ENCODE results near the gene ZNF655. TPM values are rescaled to one million over a fixed set of nuclear protein-coding genes. Genes with fewer than 3 reads are reported as not detected.

The ZNF655 gene
- total and polyA plus RNA-seq, 2 experiments from 2014 or later, result 39.4 to 76.3 TPM

DNA sequence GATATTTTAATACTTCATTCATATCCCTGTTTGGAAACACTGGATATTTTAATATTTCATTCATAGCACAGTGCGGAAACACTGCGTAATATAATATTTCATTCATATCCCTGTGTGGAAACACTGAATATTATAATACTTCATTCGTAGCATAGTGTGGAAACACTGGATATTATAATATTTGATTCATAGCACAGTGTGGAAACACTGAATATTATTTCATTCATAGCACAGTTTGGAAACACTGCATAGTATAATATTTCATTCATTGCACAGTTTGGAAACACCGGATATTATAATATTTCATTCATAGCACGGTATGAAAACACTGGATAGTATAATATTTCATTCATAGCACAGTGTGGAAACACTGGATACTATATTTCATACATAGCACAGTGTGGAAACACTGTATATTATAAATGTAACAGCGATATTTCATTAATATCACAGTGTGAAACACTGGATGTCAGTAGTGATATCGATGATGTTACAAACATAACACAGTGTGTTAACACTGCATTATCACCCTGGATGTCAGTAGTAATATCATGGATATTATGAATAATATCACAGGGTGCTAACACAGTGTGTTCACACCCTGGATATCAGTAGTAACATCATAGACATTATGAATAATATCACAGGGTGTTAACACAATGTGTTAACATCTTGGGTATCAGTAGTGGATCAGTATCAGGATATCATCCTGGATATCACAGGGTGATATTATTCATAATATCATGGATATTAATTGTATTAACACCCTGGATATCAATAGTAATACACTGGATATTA, 36.7 kb downstream of the ZNF655 start:
- Histone ChIP-seq H3K4me2 (no peak overlapping the region), H3K9me2 (replicated peaks; ENCODE audit: insufficient read depth) (no peaks in the 10 kb centered on the region), H3K79me2 (no peaks in the 10 kb centered on the region), H3K4me3 (no peak overlapping the region), H3K27me3 (no peaks in the 10 kb centered on the region), H2AFZ (no peak overlapping the region), H3K27ac (no peak overlapping the region), H3K9me3 (ENCODE audit: low read depth) (no peaks in the 10 kb centered on the region), H4K20me1 (ENCODE audit: insufficient read depth, poor library complexity, severe bottlenecking) (no peaks in the 10 kb centered on the region), H3K4me1 (ENCODE audit: insufficient read depth) (no peaks in the 10 kb centered on the region), H3K36me3 (replicated peaks; ENCODE audit: insufficient read depth, low read depth) (no peaks in the 10 kb centered on the region)
- TF ChIP-seq EZH2phosphoT487 (IDR thresholded peaks at IDR 0.05; ENCODE audit: low read depth, severe bottlenecking, unreplicated experiment) (no peak), CTCF (IDR thresholded peaks at IDR 0.05; ENCODE audit: poor library complexity) (no peak), EZH2 (IDR thresholded peaks at IDR 0.05; ENCODE audit: borderline replicate concordance) (no peak)
- DNase-seq (ENCODE audit: low spot score), result no peak
- WGBS (ENCODE audit: low lambda C conversion rate, missing lambda C conversion rate), result 84% methylated on average over 7 of the region's 7 CpGs

- WGBS (ENCODE audit: low lambda C conversion rate, missing lambda C conversion rate), result 91% methylated on average over 1 of the region's 1 CpG
- TF ChIP-seq CTCF (IDR thresholded peaks at IDR 0.05; ENCODE audit: poor library complexity) (no peak), EZH2 (IDR thresholded peaks at IDR 0.05; ENCODE audit: borderline replicate concordance) (no peak), EZH2phosphoT487 (IDR thresholded peaks at IDR 0.05; ENCODE audit: low read depth, severe bottlenecking, unreplicated experiment) (no peak)
- Histone ChIP-seq H3K27ac (no peak overlapping the region), H3K9me2 (replicated peaks; ENCODE audit: insufficient read depth) (no peaks in the 10 kb centered on the region), H3K4me3 (no peak overlapping the region), H4K20me1 (ENCODE audit: insufficient read depth, poor library complexity, severe bottlenecking) (no peaks in the 10 kb centered on the region), H3K27me3 (no peaks in the 10 kb centered on the region), H3K4me1 (ENCODE audit: insufficient read depth) (no peaks in the 10 kb centered on the region), H3K9me3 (ENCODE audit: low read depth) (no peaks in the 10 kb centered on the region), H3K79me2 (no peaks in the 10 kb centered on the region), H3K4me2 (no peak overlapping the region), H3K36me3 (replicated peaks; ENCODE audit: insufficient read depth, low read depth) (no peaks in the 10 kb centered on the region), H2AFZ (no peak overlapping the region)
- DNase-seq (ENCODE audit: low spot score), result no peak
Observed at GRCh38 chr7:99596408-99596955, 38.0 kb downstream of the ZNF655 start.

GRCh38 chr7:99597762-99598501, 39.5 kb downstream of the ZNF655 start, which contains the start of gene TMEM225B:
TSS of gene TMEM225B (plus strand) at chr7:99598267. CDS start at chr7:99604389, 6,122 bp downstream.
- Histone ChIP-seq H3K9me3 (ENCODE audit: low read depth) (no peaks in the 10 kb centered on the region), H3K9me2 (replicated peaks; ENCODE audit: insufficient read depth) (no peaks in the 10 kb centered on the region), H3K4me1 (ENCODE audit: insufficient read depth) (no peaks in the 10 kb centered on the region), H3K36me3 (replicated peaks; ENCODE audit: insufficient read depth, low read depth) (no peaks in the 10 kb centered on the region), H3K4me3 (no peak within 1 kb of the TSS), H4K20me1 (ENCODE audit: insufficient read depth, poor library complexity, severe bottlenecking) (no peaks in the 10 kb centered on the region), H2AFZ (no peak within 1 kb of the TSS), H3K27me3 (no peaks in the 10 kb centered on the region), H3K4me2 (no peak within 1 kb of the TSS), H3K27ac (no peak within 1 kb of the TSS), H3K79me2 (no peaks in the 10 kb centered on the region)
- no peak for TF ChIP-seq EZH2phosphoT487 (IDR thresholded peaks at IDR 0.05; ENCODE audit: low read depth, severe bottlenecking, unreplicated experiment)
- no peak for TF ChIP-seq EZH2 (IDR thresholded peaks at IDR 0.05; ENCODE audit: borderline replicate concordance)
- no peak for TF ChIP-seq CTCF (IDR thresholded peaks at IDR 0.05; ENCODE audit: poor library complexity)
- WGBS (ENCODE audit: low lambda C conversion rate, missing lambda C conversion rate), result 90% methylated on average over 34 of the region's 34 CpGs
- no peak for DNase-seq (ENCODE audit: low spot score)

Measured in hepatocyte (in vitro differentiated cells).